HG03520 (cell line): Measurements from ENCODE around the gene IQCE.
"Not testable (repeated sequence)": the region's sequence is repeated elsewhere in the genome, so short reads cannot be mapped to it uniquely, and the experiment has no call there.

Experiments
- ATAC-seq: cut with Tn5 transposase; IDR thresholded peaks from one replicate; pipeline ENCODE4 v1.9.1; 2021; ENCODE audit warnings: mild to moderate bottlenecking, moderate library complexity; ENCODE audit not compliant: unreplicated experiment

IQCE gene

GRCh38 chr7:2598154-2598823, 39.5 kb downstream of the IQCE start:
- no peak for ATAC-seq

GRCh38 chr7:2601065-2601464, 42.3 kb downstream of the IQCE start:
- ATAC-seq = no peak

- ATAC-seq = no peak
These were observed 43.1 kb downstream of the IQCE start for GRCh38 chr7:2601907-2602306.

- ATAC-seq = no peak
These were observed 43.7 kb downstream of the IQCE start for GRCh38 chr7:2602406-2603043.

GRCh38 chr7:2603044-2603965, 44.5 kb downstream of the IQCE start:
- ATAC-seq = no peak

GRCh38 chr7:2604608-2605174, 45.9 kb downstream of the IQCE start:
- ATAC-seq = no peak

- ATAC-seq = no peak
These were observed 47.1 kb downstream of the IQCE start for GRCh38 chr7:2605608-2606538.

- ATAC-seq = no peak
These were observed 47.8 kb downstream of the IQCE start for GRCh38 chr7:2606539-2606936.

- no peak for ATAC-seq
These were observed 48.5 kb downstream of the IQCE start for GRCh38 chr7:2607122-2607922.

GRCh38 chr7:2607923-2608904, 49.4 kb downstream of the IQCE start:
- ATAC-seq = no peak

GRCh38 chr7:2608921-2609411, 50.2 kb downstream of the IQCE start:
- ATAC-seq = no peak

GRCh38 chr7:2609646-2610045, 50.9 kb downstream of the IQCE start:
- ATAC-seq = not testable (repeated sequence)

- no peak for ATAC-seq
These were observed 51.7 kb downstream of the IQCE start for GRCh38 chr7:2610466-2610865.

- ATAC-seq = no peak
These were observed 52.1 kb downstream of the IQCE start for GRCh38 chr7:2610898-2611297.

GRCh38 chr7:2611401-2611800, 52.6 kb downstream of the IQCE start:
- no peak for ATAC-seq

GRCh38 chr7:2611922-2612321, 53.1 kb downstream of the IQCE start:
- ATAC-seq = no peak

- ATAC-seq = no peak
These were observed 53.8 kb downstream of the IQCE start for GRCh38 chr7:2612445-2613097.
